ENCODE results near the gene SIGLEC6.

The SIGLEC6 gene

GRCh38 chr19:51567583-51567982, 36.1 kb upstream of the SIGLEC6 start:
- TF ChIP-seq Cebpa-rat (IDR thresholded peaks at IDR 0.05) = no peak
- peaks cover 0 to 4% (median 0%) of the 10 kb centered on the region in 11 experiments; a peak in 3 of 22 replicates for H3K9me3 ChIP-seq (replicated peaks in 1 of 11)

DNA sequence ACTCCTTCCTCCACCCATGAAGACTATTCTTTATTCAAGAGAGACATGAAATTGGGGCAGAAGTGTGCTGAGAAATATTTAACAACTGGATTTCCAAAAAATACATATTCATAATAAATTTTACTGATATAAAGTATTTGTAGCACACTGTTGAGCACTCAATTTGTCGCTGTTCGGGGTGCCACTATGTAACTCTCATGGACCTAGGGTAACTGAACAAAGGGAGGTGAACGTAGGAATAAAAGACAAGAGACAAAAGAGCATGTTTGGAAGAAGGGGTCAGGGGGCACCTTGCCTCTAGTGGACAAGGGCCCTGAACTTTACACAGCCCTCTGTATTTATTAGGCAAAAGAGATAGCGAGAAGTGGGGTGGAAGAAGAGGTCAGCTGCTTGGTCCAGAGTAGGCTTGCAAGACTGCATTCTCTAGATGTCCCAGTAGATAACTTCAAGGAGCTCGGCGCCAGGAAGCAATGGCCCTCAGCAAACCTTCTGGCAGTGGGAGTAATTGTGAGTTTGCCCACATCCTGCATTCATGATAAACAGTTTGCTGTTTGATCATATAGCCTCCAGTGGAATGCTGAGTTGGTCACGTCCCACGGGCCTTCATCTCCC, 35.1 kb upstream of the SIGLEC6 start:
- Histone ChIP-seq H3K4me2 (peak overlapping the region in 4 of 11 experiments; percentile 12 to 84 (median 78); a peak in 6 of 22 replicates), H3K9me3 (replicated peaks in 1 of 11) (peaks cover 0 to 4% (median 0%) of the 10 kb centered on the region in 11 experiments; a peak in 3 of 22 replicates), H3K27ac (no peak overlapping the region), H3K4me3 (no peak overlapping the region), H3K4me1 (peaks cover 10 to 34% (median 23%) of the 10 kb centered on the region in 10 experiments; a peak in 19 of 20 replicates), H3K36me3 (no peaks in the 10 kb centered on the region), H3K27me3 (no peaks in the 10 kb centered on the region; a peak in 1 of 22 replicates), H3K9ac (no peak overlapping the region), H4K20me1 (no peaks in the 10 kb centered on the region)
- no peak for TF ChIP-seq Cebpa-rat (IDR thresholded peaks at IDR 0.05)

More at GRCh38 chr19:51567583-51567982, 36.1 kb upstream of the SIGLEC6 start:
- H3K27ac ChIP-seq = no peak overlapping the region
- H3K4me3 ChIP-seq = no peak overlapping the region
- H3K27me3 ChIP-seq = no peaks in the 10 kb centered on the region; a peak in 1 of 22 replicates
- no peaks in the 10 kb centered on the region for H3K36me3 ChIP-seq
- no peak overlapping the region for H3K9ac ChIP-seq
- no peaks in the 10 kb centered on the region for H4K20me1 ChIP-seq
- no peak overlapping the region for H3K4me2 ChIP-seq
- H3K4me1 ChIP-seq = peaks cover 19 to 43% (median 30%) of the 10 kb centered on the region in 10 experiments

GRCh38 chr19:51565583-51565982, 34.1 kb upstream of the SIGLEC6 start:
- peak overlapping the region in 1 of 11 experiments; percentile 50; a peak in 2 of 22 replicates for H3K9ac ChIP-seq
- H3K4me3 ChIP-seq = no peak overlapping the region
- no peak for TF ChIP-seq Cebpa-rat (IDR thresholded peaks at IDR 0.05)
- H3K4me1 ChIP-seq = peaks cover 9 to 34% (median 23%) of the 10 kb centered on the region in 10 experiments; a peak in 19 of 20 replicates
- H3K36me3 ChIP-seq = no peaks in the 10 kb centered on the region
- H3K9me3 ChIP-seq (replicated peaks in 1 of 11) = no peaks in the 10 kb centered on the region
- peak overlapping the region in 9 of 11 experiments; percentile 47 to 84 (median 69); a peak in 18 of 22 replicates for H3K4me2 ChIP-seq
- H3K27ac ChIP-seq = peak overlapping the region in 5 of 11 experiments; percentile 14 to 69 (median 56); a peak in 9 of 22 replicates
- H3K27me3 ChIP-seq = no peaks in the 10 kb centered on the region
- H4K20me1 ChIP-seq = no peaks in the 10 kb centered on the region

GRCh38 chr19:51564791-51565190, 33.3 kb upstream of the SIGLEC6 start:
- Histone ChIP-seq H3K4me1 (peaks cover 9 to 34% (median 23%) of the 10 kb centered on the region in 10 experiments; a peak in 19 of 20 replicates), H3K27me3 (no peaks in the 10 kb centered on the region), H3K9ac (peak overlapping the region in 2 of 11 experiments; percentile 24 to 50; a peak in 2 of 22 replicates), H4K20me1 (no peaks in the 10 kb centered on the region), H3K4me2 (peak overlapping the region; percentile 5 to 84 (median 68)), H3K4me3 (no peak overlapping the region), H3K36me3 (no peaks in the 10 kb centered on the region), H3K9me3 (replicated peaks in 1 of 11) (no peaks in the 10 kb centered on the region), H3K27ac (peak overlapping the region in 5 of 11 experiments; percentile 56 to 69 (median 59); a peak in 10 of 22 replicates)
- no peak for TF ChIP-seq Cebpa-rat (IDR thresholded peaks at IDR 0.05)

- no peak for TF ChIP-seq Cebpa-rat (IDR thresholded peaks at IDR 0.05)
Measured at GRCh38 chr19:51560339-51560738, 28.9 kb upstream of the SIGLEC6 start.

DNA sequence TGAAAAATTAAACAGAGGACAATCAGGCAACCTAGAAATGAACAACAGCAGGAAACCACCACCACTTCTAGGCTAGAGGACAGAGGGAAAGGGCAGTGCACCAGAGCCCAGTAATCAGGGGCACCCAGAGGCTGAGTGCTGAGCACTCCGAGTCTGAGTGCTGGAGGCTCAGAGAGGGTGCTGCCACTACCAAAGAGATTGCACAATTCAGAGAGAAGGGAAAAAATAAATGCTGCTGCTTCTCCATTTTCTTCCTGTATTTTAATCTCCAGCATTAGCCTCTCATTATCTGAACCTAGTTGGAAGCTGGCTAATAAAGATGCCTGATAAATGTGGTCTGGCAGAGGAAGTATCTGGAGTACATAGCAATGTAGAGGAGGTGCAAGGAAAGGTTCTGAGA, 27.8 kb upstream of the SIGLEC6 start:
- Histone ChIP-seq H3K4me3 (no peak overlapping the region), H3K9ac (no peak overlapping the region), H3K4me1 (peaks cover 0 to 15% (median 5%) of the 10 kb centered on the region in 10 experiments; a peak in 14 of 20 replicates), H3K27me3 (no peaks in the 10 kb centered on the region), H4K20me1 (no peaks in the 10 kb centered on the region), H3K4me2 (peak overlapping the region in 5 of 11 experiments; percentile 38 to 58 (median 48); a peak in 9 of 22 replicates), H3K36me3 (no peaks in the 10 kb centered on the region), H3K27ac (no peak overlapping the region), H3K9me3 (replicated peaks in 1 of 11) (0 out of 22 replicates have a peak, but pooled peaks cover 0 to 5% (median 0%) of the 10 kb centered on the region in 11 experiments)
- TF ChIP-seq Cebpa-rat (IDR thresholded peaks at IDR 0.05) = peak in 2 of 11 experiments; percentile 15 to 40; a peak in 2 of 22 replicates

More at GRCh38 chr19:51560339-51560738, 28.9 kb upstream of the SIGLEC6 start:
- no peak overlapping the region for H3K9ac ChIP-seq
- H3K27me3 ChIP-seq = no peaks in the 10 kb centered on the region
- H3K36me3 ChIP-seq = no peaks in the 10 kb centered on the region
- no peak overlapping the region for H3K4me2 ChIP-seq
- peaks cover 8 to 26% (median 16%) of the 10 kb centered on the region in 10 experiments; a peak in 19 of 20 replicates for H3K4me1 ChIP-seq
- H4K20me1 ChIP-seq = no peaks in the 10 kb centered on the region
- no peak overlapping the region for H3K4me3 ChIP-seq
- H3K9me3 ChIP-seq (replicated peaks in 1 of 11) = no peaks in the 10 kb centered on the region
- no peak overlapping the region for H3K27ac ChIP-seq

DNA sequence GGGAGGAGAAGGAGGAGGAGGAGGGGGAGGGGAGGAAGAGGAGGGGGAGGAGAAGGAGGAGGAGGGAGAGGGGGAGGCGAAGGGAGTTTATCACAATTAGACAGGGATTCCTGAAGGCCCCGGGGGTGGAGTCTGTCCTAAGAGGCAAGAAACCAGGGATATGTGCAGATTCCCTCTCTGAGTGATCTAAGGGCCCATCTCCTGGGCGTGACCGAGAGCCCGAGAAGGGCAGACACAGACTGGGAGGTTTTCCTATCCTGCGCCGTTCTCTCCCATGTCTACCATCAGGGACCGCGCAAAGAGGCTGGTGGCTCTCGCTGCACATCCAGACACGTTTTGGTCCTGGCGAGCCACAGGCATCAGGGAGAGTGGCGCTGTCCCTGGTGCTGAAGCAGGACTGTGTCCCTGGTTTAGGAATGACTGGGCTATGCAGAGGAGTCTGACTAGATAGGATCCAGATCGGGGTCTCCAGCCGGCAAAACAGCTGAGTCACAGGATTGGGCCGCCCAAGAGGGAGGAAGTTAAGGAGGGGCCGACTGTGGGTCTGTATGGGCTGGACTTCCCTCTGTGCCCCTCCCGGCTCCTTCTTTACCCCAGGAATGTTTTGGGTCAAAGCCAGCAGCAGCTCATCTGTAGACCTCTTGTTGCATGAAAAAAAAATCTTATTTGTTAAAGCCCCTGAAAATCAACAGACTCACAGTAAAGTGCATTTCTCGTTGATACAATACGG, 21.7 kb upstream of the SIGLEC6 start:
- H4K20me1 ChIP-seq = peaks cover 0 to 9% (median 0%) of the 10 kb centered on the region in 11 experiments; a peak in 2 of 22 replicates
- no peak for TF ChIP-seq Cebpa-rat (IDR thresholded peaks at IDR 0.05)
- peak overlapping the region in 3 of 11 experiments; percentile 34 to 97 (median 95); a peak in 6 of 22 replicates for H3K4me2 ChIP-seq
- no peaks in the 10 kb centered on the region for H3K36me3 ChIP-seq
- no peaks in the 10 kb centered on the region for H3K27me3 ChIP-seq
- H3K4me3 ChIP-seq = no peak overlapping the region
- 0 out of 22 replicates have a peak, but pooled peaks cover 0 to 5% (median 0%) of the 10 kb centered on the region in 11 experiments for H3K9me3 ChIP-seq (replicated peaks in 1 of 11)
- no peak overlapping the region for H3K9ac ChIP-seq
- H3K27ac ChIP-seq = no peak overlapping the region
- H3K4me1 ChIP-seq = peaks cover 40 to 55% (median 45%) of the 10 kb centered on the region in 10 experiments

DNA sequence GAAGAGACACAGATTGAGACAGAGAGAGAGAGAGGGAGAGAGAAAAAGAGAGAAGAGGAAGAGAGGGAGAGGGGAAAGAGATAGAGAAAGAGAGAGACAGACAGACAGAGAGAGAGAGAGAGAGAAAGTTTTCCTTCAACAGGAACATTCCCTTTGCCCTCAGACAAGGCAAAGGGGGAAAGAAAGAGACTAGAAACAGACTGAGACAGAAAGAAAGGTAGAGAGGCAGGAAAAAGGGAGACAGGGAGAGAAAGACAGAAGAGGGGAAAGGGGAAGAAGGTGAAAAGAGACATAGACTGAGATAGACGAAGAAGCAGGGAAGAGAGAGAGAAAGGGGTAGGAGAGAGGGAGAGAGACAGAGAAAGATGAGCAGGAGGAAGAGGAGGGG, 21.1 kb upstream of the SIGLEC6 start:
- Histone ChIP-seq H3K27ac (peak overlapping the region in 5 of 11 experiments; percentile 77 to 93 (median 88); a peak in 7 of 22 replicates), H3K9me3 (replicated peaks in 1 of 11) (0 out of 22 replicates have a peak, but pooled peaks cover 0 to 5% (median 0%) of the 10 kb centered on the region in 11 experiments), H4K20me1 (peaks cover 0 to 11% (median 0%) of the 10 kb centered on the region in 11 experiments; a peak in 2 of 22 replicates), H3K4me1 (peaks cover 45 to 60% (median 50%) of the 10 kb centered on the region in 10 experiments), H3K4me2 (peak overlapping the region in 8 of 11 experiments; percentile 23 to 97 (median 94); a peak in 13 of 22 replicates), H3K9ac (no peak overlapping the region), H3K4me3 (no peak overlapping the region), H3K27me3 (no peaks in the 10 kb centered on the region), H3K36me3 (no peaks in the 10 kb centered on the region)
- TF ChIP-seq Cebpa-rat (IDR thresholded peaks at IDR 0.05) = no peak
